ACC112 (cell line): ENCODE measurements around the gene APOBEC3H.

Experiments
- H2AFZ ChIP-seq: fragments of 200-600 bp; sonication (generic); one replicate; pipeline ENCODE4 v1.6.0; 2017; ENCODE audit warnings: antibody characterized with exemption, low read length; ENCODE audit not compliant: unreplicated experiment
- H3K27ac ChIP-seq: fragments of 200-600 bp; sonication (generic); 2 replicates; pipeline ENCODE4 v1.5.1; 2014; ENCODE audit warnings: low read depth, mild to moderate bottlenecking, antibody characterized with exemption, low read length, moderate library complexity
- H3K27me3 ChIP-seq: fragments of 200-600 bp; sonication (generic); 2 replicates; pipeline ENCODE4 v1.6.1; 2014; ENCODE audit warnings: mild to moderate bottlenecking, antibody characterized with exemption, low read length, moderate library complexity, mixed read lengths; ENCODE audit not compliant: insufficient read depth
- H3K36me3 ChIP-seq: fragments of 200-600 bp; sonication (generic); 2 replicates; pipeline ENCODE4 v1.6.1; 2016; ENCODE audit warnings: mild to moderate bottlenecking, antibody characterized with exemption, low read length, moderate library complexity, mixed read lengths; ENCODE audit not compliant: insufficient read depth
- H3K4me1 ChIP-seq: fragments of 200-600 bp; sonication (generic); one replicate; pipeline ENCODE4 v1.6.1; 2016; ENCODE audit warnings: low read length, mixed read lengths; ENCODE audit not compliant: insufficient read depth, unreplicated experiment, control insufficient read depth
- H3K4me3 ChIP-seq: fragments of 200-600 bp; sonication (generic); 2 replicates; pipeline ENCODE4 v1.5.1; 2014; ENCODE audit warnings: mild to moderate bottlenecking, low read depth, low read length
- H3K79me2 ChIP-seq: fragments of 200-600 bp; sonication (generic); one replicate; pipeline ENCODE4 v1.6.0; 2016; ENCODE audit warnings: low read length; ENCODE audit not compliant: control insufficient read depth, unreplicated experiment, insufficient read depth

The APOBEC3H gene

GRCh38 chr22:39083212-39084165 is 13.6 kb upstream of the APOBEC3H start:
- Histone ChIP-seq H3K4me3 (no peak overlapping the region), H3K27ac (no peak overlapping the region), H3K36me3 (no peaks in the 10 kb centered on the region), H3K4me1 (no peaks in the 10 kb centered on the region), H3K79me2 (no peaks in the 10 kb centered on the region), H2AFZ (no peak overlapping the region), H3K27me3 (no peaks in the 10 kb centered on the region)

GRCh38 chr22:39084666-39085065 is 12.4 kb upstream of the APOBEC3H start:
- Histone ChIP-seq H3K4me3 (no peak overlapping the region), H2AFZ (no peak overlapping the region), H3K36me3 (no peaks in the 10 kb centered on the region), H3K27ac (no peak overlapping the region), H3K79me2 (no peaks in the 10 kb centered on the region), H3K27me3 (no peaks in the 10 kb centered on the region), H3K4me1 (no peaks in the 10 kb centered on the region)

- H3K36me3 ChIP-seq, result no peaks in the 10 kb centered on the region
- no peaks in the 10 kb centered on the region for H3K79me2 ChIP-seq
- H3K27ac ChIP-seq, result no peak overlapping the region
- H3K4me1 ChIP-seq, result no peaks in the 10 kb centered on the region
- H3K27me3 ChIP-seq, result no peaks in the 10 kb centered on the region
- H3K4me3 ChIP-seq, result no peak overlapping the region
- H2AFZ ChIP-seq, result no peak overlapping the region
Measured at GRCh38 chr22:39087098-39087497, 9.9 kb upstream of the APOBEC3H start.

- H3K79me2 ChIP-seq, result no peaks in the 10 kb centered on the region
- no peak overlapping the region for H2AFZ ChIP-seq
- no peaks in the 10 kb centered on the region for H3K27me3 ChIP-seq
- no peak overlapping the region for H3K27ac ChIP-seq
- no peaks in the 10 kb centered on the region for H3K36me3 ChIP-seq
- H3K4me3 ChIP-seq, result no peak overlapping the region
- H3K4me1 ChIP-seq, result no peaks in the 10 kb centered on the region
Measured at GRCh38 chr22:39087881-39088684, 9.0 kb upstream of the APOBEC3H start.

GRCh38 chr22:39088685-39089032 is 8.4 kb upstream of the APOBEC3H start:
- no peaks in the 10 kb centered on the region for H3K27me3 ChIP-seq
- H3K79me2 ChIP-seq, result no peaks in the 10 kb centered on the region
- no peaks in the 10 kb centered on the region for H3K36me3 ChIP-seq
- H3K4me1 ChIP-seq, result no peaks in the 10 kb centered on the region
- no peak overlapping the region for H3K4me3 ChIP-seq
- H3K27ac ChIP-seq, result no peak overlapping the region
- no peak overlapping the region for H2AFZ ChIP-seq

- Histone ChIP-seq H3K4me1 (no peaks in the 10 kb centered on the region), H2AFZ (no peak overlapping the region), H3K79me2 (no peaks in the 10 kb centered on the region), H3K27ac (no peak overlapping the region), H3K27me3 (no peaks in the 10 kb centered on the region), H3K4me3 (no peak overlapping the region), H3K36me3 (no peaks in the 10 kb centered on the region)
Measured at GRCh38 chr22:39089928-39090327, 7.1 kb upstream of the APOBEC3H start.

- Histone ChIP-seq H2AFZ (no peak overlapping the region), H3K79me2 (no peaks in the 10 kb centered on the region), H3K27ac (no peak overlapping the region), H3K4me3 (no peak overlapping the region), H3K36me3 (no peaks in the 10 kb centered on the region), H3K4me1 (no peaks in the 10 kb centered on the region), H3K27me3 (no peaks in the 10 kb centered on the region)
Measured at GRCh38 chr22:39090426-39091064, 6.5 kb upstream of the APOBEC3H start.

GRCh38 chr22:39091126-39092081 is 5.6 kb upstream of the APOBEC3H start:
- Histone ChIP-seq H3K79me2 (no peaks in the 10 kb centered on the region), H3K36me3 (no peaks in the 10 kb centered on the region), H3K27ac (no peak overlapping the region), H3K4me1 (no peaks in the 10 kb centered on the region), H3K4me3 (no peak overlapping the region), H3K27me3 (no peaks in the 10 kb centered on the region), H2AFZ (no peak overlapping the region)

GRCh38 chr22:39092111-39092862 is 4.8 kb upstream of the APOBEC3H start:
- H2AFZ ChIP-seq, result no peak overlapping the region

More at GRCh38 chr22:39092111-39092862, 4.8 kb upstream of the APOBEC3H start:
- peaks cover 5% of the 10 kb centered on the region for H3K4me1 ChIP-seq
- no peaks in the 10 kb centered on the region for H3K27me3 ChIP-seq
- no peak overlapping the region for H3K4me3 ChIP-seq
- H3K79me2 ChIP-seq, result no peaks in the 10 kb centered on the region
- no peak overlapping the region for H3K27ac ChIP-seq
- no peaks in the 10 kb centered on the region for H3K36me3 ChIP-seq
